GM19468 (cell line): ENCODE measurements around the gene SORBS1.
A peak's percentile ranks its signal among the peaks of the same experiment; 100 is the strongest.
"Not testable (repeated sequence)": the region's sequence is repeated elsewhere in the genome, so short reads cannot be mapped to it uniquely, and the experiment has no call there.

Experiments used
- ATAC-seq: cut with Tn5 transposase; IDR thresholded peaks from one replicate; pipeline ENCODE4 v1.9.1; 2021; ENCODE audit warnings: mild to moderate bottlenecking, moderate library complexity, moderate number of reproducible peaks; ENCODE audit not compliant: unreplicated experiment; ENCODE audit errors: extremely low read depth

The SORBS1 gene

GRCh38 chr10:95373660-95374059, 187.5 kb downstream of the SORBS1 start:
- no peak for ATAC-seq

- ATAC-seq, result no peak
Observed at GRCh38 chr10:95364342-95364741, 196.8 kb downstream of the SORBS1 start.

GRCh38 chr10:95363303-95363912, 197.8 kb downstream of the SORBS1 start:
- ATAC-seq, result no peak

GRCh38 chr10:95360122-95360714, 201.0 kb downstream of the SORBS1 start:
- peak; percentile 55 for ATAC-seq

- ATAC-seq, result no peak
Observed at GRCh38 chr10:95359466-95359865, 201.7 kb downstream of the SORBS1 start.

GRCh38 chr10:95356190-95356955, 204.8 kb downstream of the SORBS1 start:
- no peak for ATAC-seq

GRCh38 chr10:95355301-95355700, 205.9 kb downstream of the SORBS1 start:
- ATAC-seq, result no peak

- no peak for ATAC-seq
Observed at GRCh38 chr10:95354110-95354509, 207.1 kb downstream of the SORBS1 start.

- ATAC-seq, result no peak
Observed at GRCh38 chr10:95353123-95353522, 208.0 kb downstream of the SORBS1 start.

- no peak for ATAC-seq
Observed at GRCh38 chr10:95352684-95353083, 208.5 kb downstream of the SORBS1 start.

GRCh38 chr10:95350830-95351228, 210.3 kb downstream of the SORBS1 start:
- no peak for ATAC-seq

- ATAC-seq, result no peak
Observed at GRCh38 chr10:95350219-95350829, 210.8 kb downstream of the SORBS1 start.

- ATAC-seq, result not testable (repeated sequence)
Observed at GRCh38 chr10:95347402-95347766, 213.8 kb downstream of the SORBS1 start.

GRCh38 chr10:95346715-95347401, 214.3 kb downstream of the SORBS1 start:
- no peak for ATAC-seq

GRCh38 chr10:95343573-95343972, 217.6 kb downstream of the SORBS1 start:
- no peak for ATAC-seq

- ATAC-seq, result no peak
Observed at GRCh38 chr10:95341716-95342130, 219.4 kb downstream of the SORBS1 start.

- no peak for ATAC-seq
Observed at GRCh38 chr10:95339863-95340262, 221.3 kb downstream of the SORBS1 start.

GRCh38 chr10:95337423-95338160, 223.6 kb downstream of the SORBS1 start:
- ATAC-seq, result no peak

GRCh38 chr10:95336702-95337101, 224.5 kb downstream of the SORBS1 start:
- ATAC-seq, result no peak
